Femur (tissue), 1 donor: ENCODE results near the gene PCSK4.
"Not testable (repeated sequence)": the region's sequence is repeated elsewhere in the genome, so short reads cannot be mapped to it uniquely, and the experiment has no call there.

Experiments used
- DNase-seq: peaks from one replicate; pipeline ENCODE4 v3.0.0-alpha.2; 2017

PCSK4 gene

GRCh38 chr19:1521636-1522035, 31.5 kb upstream of the PCSK4 start:
- no peak for DNase-seq

GRCh38 chr19:1520203-1520780, 30.1 kb upstream of the PCSK4 start:
- no peak for DNase-seq

GRCh38 chr19:1519802-1520201, 29.7 kb upstream of the PCSK4 start:
- not testable (repeated sequence) for DNase-seq

GRCh38 chr19:1518471-1518870, 28.3 kb upstream of the PCSK4 start:
- DNase-seq, result no peak

- DNase-seq, result no peak
These were observed 26.2 kb upstream of the PCSK4 start for GRCh38 chr19:1516395-1516753.

GRCh38 chr19:1514986-1515721, 25.0 kb upstream of the PCSK4 start:
- DNase-seq, result no peak

- DNase-seq, result no peak
These were observed 24.1 kb upstream of the PCSK4 start for GRCh38 chr19:1514295-1514661.

GRCh38 chr19:1513499-1514294, 23.5 kb upstream of the PCSK4 start:
- peak; percentile 53 for DNase-seq

- DNase-seq, result peak; percentile 47
These were observed 22.7 kb upstream of the PCSK4 start, which contains the start of gene ADAMTSL5 for GRCh38 chr19:1512671-1513498. ADAMTSL5 (minus strand) TSS chr19:1513019; CDS start chr19:1510943, 2,076 bp downstream.

- no peak for DNase-seq
These were observed 21.5 kb upstream of the PCSK4 start for GRCh38 chr19:1511318-1512317.

- no peak for DNase-seq
These were observed 20.7 kb upstream of the PCSK4 start for GRCh38 chr19:1510807-1511206.

GRCh38 chr19:1510442-1510806, 20.3 kb upstream of the PCSK4 start:
- DNase-seq, result no peak

GRCh38 chr19:1509602-1510441, 19.7 kb upstream of the PCSK4 start:
- DNase-seq, result no peak

- DNase-seq, result no peak
These were observed 18.3 kb upstream of the PCSK4 start for GRCh38 chr19:1508507-1508856.

GRCh38 chr19:1507763-1508506, 17.8 kb upstream of the PCSK4 start:
- DNase-seq, result peak; percentile 95

GRCh38 chr19:1507192-1507660, 17.1 kb upstream of the PCSK4 start:
- no peak for DNase-seq

GRCh38 chr19:1505991-1506881, 16.1 kb upstream of the PCSK4 start:
- DNase-seq, result no peak

- DNase-seq, result no peak
These were observed 14.9 kb upstream of the PCSK4 start for GRCh38 chr19:1505012-1505411.
